PFSK-1 (cell line): ENCODE data around the gene DNAJC18.

ENCODE experiments used
- FOXP2 ChIP-seq: optimal IDR thresholded peaks from 2 replicates; pipeline ENCODE3; 2011; ENCODE audit warnings: borderline replicate concordance, control low read depth, inconsistent platforms; ENCODE audit not compliant: insufficient read depth; ENCODE audit errors: extremely low read length, extremely low read depth
- POLR2AphosphoS5 ChIP-seq: IDR thresholded peaks from 2 replicates; pipeline ENCODE4 v1.6.1; 2012; ENCODE audit warnings: low read depth, mild to moderate bottlenecking, control low read depth, low read length, moderate library complexity
- SIN3A ChIP-seq: IDR thresholded peaks from 2 replicates; pipeline ENCODE4 v1.6.1; 2012; ENCODE audit warnings: mild to moderate bottlenecking, low read length, moderate library complexity, borderline replicate concordance; ENCODE audit not compliant: insufficient read depth
- TAF1 ChIP-seq: IDR thresholded peaks from 2 replicates; pipeline ENCODE4 v1.6.1; 2012; ENCODE audit warnings: low read length, control low read depth, borderline replicate concordance; ENCODE audit not compliant: insufficient read depth
- TF ChIP-seq, protein P1 (sequence below), 2 experiments: IDR thresholded peaks; 2 replicates each; pipeline versions ENCODE4 v1.6.1 to v1.8.0; 2011 to 2012; ENCODE audit warnings: low read depth in 2 of 2, low read length in 2 of 2, control low read depth in 1 of 2, inconsistent platforms in 1 of 2, mild to moderate bottlenecking in 1 of 2, moderate library complexity in 1 of 2; ENCODE audit not compliant: insufficient read depth in 1 of 2

Gene DNAJC18

DNA sequence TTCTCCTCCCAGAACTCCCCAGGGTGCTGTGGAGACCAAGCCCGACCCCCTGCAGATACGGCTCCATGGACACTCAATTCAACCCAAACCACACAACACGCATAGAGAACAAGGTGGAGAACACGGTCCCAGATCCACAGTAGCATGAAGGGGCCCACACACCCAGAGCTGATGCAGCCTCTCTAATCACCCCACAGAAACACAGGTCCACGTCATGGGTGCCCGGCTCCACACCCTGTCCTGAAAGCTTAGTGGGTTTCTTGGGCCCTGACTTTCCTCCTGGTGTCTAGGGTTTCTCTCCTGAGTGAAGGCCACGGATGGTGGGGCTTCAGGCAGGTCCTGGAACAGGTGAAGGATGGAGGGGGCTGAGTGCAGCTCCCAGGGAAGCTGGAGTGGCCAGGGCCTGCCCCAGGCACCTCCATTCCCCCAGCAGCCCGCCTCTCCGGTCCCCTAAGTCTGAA is 54.7 kb downstream of the DNAJC18 start:
- TF ChIP-seq SIN3A = no peak
- no peak for TF ChIP-seq TAF1
- TF ChIP-seq, protein P1, sequence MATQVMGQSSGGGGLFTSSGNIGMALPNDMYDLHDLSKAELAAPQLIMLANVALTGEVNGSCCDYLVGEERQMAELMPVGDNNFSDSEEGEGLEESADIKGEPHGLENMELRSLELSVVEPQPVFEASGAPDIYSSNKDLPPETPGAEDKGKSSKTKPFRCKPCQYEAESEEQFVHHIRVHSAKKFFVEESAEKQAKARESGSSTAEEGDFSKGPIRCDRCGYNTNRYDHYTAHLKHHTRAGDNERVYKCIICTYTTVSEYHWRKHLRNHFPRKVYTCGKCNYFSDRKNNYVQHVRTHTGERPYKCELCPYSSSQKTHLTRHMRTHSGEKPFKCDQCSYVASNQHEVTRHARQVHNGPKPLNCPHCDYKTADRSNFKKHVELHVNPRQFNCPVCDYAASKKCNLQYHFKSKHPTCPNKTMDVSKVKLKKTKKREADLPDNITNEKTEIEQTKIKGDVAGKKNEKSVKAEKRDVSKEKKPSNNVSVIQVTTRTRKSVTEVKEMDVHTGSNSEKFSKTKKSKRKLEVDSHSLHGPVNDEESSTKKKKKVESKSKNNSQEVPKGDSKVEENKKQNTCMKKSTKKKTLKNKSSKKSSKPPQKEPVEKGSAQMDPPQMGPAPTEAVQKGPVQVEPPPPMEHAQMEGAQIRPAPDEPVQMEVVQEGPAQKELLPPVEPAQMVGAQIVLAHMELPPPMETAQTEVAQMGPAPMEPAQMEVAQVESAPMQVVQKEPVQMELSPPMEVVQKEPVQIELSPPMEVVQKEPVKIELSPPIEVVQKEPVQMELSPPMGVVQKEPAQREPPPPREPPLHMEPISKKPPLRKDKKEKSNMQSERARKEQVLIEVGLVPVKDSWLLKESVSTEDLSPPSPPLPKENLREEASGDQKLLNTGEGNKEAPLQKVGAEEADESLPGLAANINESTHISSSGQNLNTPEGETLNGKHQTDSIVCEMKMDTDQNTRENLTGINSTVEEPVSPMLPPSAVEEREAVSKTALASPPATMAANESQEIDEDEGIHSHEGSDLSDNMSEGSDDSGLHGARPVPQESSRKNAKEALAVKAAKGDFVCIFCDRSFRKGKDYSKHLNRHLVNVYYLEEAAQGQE (IDR thresholded peaks at IDR 0.05; ENCODE audit: insufficient read depth in 1 of 2, low read depth in 2 of 2, low read length in 2 of 2) = no peak
- no peak for TF ChIP-seq POLR2AphosphoS5
- no peak for TF ChIP-seq FOXP2

DNA sequence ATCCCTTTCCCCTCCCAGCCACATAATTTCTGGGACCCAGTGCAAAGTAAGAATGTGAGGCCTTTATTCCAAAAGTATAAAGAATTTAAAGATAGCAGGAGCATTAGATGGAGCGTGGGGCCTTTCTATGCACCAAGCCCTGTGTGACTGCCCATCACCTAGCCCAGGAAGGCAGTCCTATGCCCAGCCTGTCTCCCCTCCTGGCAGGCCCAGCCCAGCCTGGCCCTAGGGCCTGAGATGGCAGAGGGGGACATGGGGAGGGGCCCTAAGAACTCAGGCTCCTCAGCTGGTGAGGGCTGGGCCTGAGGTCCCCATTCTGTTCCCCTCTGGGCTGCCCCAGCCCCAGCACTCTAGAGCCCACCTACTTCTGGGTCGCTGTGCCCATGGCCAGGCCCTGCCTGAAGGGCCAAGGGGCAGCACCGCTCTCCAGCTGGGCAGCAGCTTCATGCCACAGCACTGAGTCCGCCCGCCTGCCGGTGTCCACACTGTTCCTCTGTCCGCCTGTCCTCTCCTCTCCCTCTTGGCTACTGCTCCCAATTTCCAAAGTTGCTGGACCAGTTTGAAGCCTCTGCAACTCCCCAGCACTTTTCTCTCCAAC is 55.2 kb downstream of the DNAJC18 start:
- TF ChIP-seq, protein P1 (IDR thresholded peaks at IDR 0.05; ENCODE audit: insufficient read depth in 1 of 2, low read depth in 2 of 2, low read length in 2 of 2) = no peak
- TF ChIP-seq TAF1 (no peak), FOXP2 (no peak), POLR2AphosphoS5 (no peak), SIN3A (no peak)

DNA sequence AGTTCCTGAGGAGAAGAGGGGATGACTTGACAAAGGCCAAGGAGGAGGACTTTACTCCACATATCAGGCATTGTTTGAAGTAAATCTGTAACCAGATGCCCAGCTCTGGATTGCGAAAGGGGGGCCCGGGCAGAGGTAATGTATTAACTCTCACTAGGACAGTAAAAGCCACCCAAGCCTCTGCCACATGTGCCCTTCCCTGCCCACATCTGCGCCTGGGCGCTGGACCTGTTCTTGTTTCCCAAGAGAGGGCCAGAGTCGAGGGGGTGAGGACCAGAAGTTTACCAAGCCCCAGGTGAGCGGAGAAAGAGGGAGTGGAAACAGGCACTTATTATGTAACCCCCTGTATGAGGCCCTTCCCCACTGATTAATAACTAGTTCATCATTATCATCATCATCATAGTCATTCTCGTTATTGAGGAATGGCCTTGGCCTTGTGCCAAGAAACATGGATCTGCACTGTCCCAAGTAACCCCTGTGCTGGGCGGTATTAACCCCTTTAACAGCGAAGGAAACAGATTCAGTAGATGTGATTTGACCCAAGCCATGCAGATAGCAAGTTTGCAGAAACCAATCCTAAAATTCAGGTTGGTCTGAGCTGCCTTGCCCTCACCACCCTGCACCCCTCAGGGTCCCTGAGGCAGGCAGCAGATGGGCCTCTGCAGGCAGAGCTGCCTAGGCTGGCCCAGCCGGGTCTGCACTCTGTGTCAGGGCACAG is 55.9 kb downstream of the DNAJC18 start, which contains the start of gene SLC23A1:
TSS of gene SLC23A1 (minus strand) at position 23 of the 718 bp plus-strand sequence. CDS start 44 bp downstream, outside the sequence.
- TF ChIP-seq TAF1 (no peak), FOXP2 (no peak), SIN3A (no peak), POLR2AphosphoS5 (no peak)
- TF ChIP-seq, protein P1 (IDR thresholded peaks at IDR 0.05; ENCODE audit: insufficient read depth in 1 of 2, low read depth in 2 of 2, low read length in 2 of 2) = no peak

DNA sequence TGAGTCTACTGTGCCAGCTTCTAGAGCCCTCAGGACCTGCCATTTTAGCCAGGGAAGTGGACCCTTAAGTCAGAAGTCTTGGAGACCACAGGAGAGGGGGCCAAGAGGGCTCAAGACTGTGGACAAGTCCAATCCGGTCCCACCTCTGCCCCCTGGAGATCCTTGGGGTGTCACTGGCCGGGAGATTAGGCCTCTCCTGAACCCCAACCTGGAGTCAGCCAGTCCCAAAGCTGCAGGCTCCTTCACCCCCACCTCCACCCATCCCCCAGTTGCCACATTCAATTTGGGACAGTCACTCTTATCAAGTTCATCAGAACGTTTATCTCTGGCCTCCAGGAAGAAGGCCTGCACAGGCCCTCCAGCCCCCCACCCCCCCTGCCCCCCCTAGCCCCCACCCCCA is 56.5 kb downstream of the DNAJC18 start:
- TF ChIP-seq FOXP2 (no peak), SIN3A (no peak), TAF1 (no peak)

DNA sequence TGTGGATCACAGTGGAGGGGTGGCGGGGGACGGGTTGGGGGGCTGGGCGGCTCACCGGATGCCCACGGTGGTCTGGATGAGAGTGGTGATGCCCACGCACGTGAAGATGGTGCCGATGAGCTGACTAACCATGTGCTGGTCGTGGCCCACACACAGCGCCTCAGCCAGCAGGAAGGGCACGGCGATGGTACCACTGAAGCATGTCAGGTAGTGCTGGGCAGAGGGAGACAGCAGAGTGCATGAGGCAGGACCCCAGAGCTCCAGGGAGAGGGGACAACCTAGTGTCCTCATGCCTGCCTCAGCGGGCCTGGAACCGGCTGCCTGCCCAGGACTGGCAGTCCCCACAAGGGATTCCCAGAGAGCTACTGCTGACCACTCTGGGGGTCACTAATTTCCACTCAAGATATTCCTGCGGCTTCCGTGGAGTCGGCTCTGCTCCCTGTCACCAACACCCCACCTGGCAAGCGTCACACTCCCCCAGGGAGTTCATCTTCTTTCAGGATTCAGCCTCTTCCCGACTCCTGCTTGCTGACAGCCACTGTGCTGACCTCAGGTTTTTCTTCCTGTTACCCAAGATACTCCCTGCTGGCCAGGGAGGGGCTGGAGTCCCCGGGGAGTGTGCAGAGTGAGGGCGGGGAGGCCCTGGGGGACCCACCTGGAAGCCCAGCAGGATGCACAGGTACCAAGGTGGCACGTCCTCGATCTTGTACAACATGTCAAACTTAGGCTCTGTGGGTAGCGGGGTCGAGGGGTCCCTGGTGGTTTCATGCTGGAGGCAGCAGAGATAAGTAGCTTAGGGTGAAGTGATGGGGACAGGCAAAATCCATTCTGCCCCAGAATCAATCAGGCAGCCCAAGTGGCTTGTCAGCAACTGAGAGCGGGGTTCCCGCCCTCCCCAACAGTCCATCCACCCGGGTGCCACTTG is 57.2 kb downstream of the DNAJC18 start:
- no peak for TF ChIP-seq FOXP2
- TF ChIP-seq TAF1 = no peak
- no peak for TF ChIP-seq POLR2AphosphoS5
- no peak for TF ChIP-seq SIN3A
- TF ChIP-seq, protein P1 (IDR thresholded peaks at IDR 0.05; ENCODE audit: insufficient read depth in 1 of 2, low read depth in 2 of 2, low read length in 2 of 2) = no peak
